Rectal smooth muscle tissue (tissue), 1 donor: Measurements from ENCODE around the gene XPC.

ENCODE experiments used
- H3K27ac ChIP-seq: one replicate; pipeline ENCODE4 v1.7.0; 2013; ENCODE audit warnings: low read depth, low read length, inconsistent platforms
- H3K27me3 ChIP-seq: one replicate; pipeline ENCODE4 v1.7.0; 2013; ENCODE audit warnings: low read length; ENCODE audit not compliant: control insufficient read depth, insufficient read depth
- H3K36me3 ChIP-seq: one replicate; pipeline ENCODE4 v1.7.0; 2013; ENCODE audit warnings: low read length; ENCODE audit not compliant: control insufficient read depth, insufficient read depth
- H3K4me1 ChIP-seq: one replicate; pipeline ENCODE4 v1.7.0; 2013; ENCODE audit warnings: low read length; ENCODE audit not compliant: control insufficient read depth, insufficient read depth
- H3K4me3 ChIP-seq: one replicate; pipeline ENCODE4 v1.7.0; 2013; ENCODE audit warnings: low read length
- H3K9ac ChIP-seq: one replicate; pipeline ENCODE4 v1.7.0; 2013; ENCODE audit warnings: low read length

XPC gene

GRCh38 chr3:14148041-14148985, 30.1 kb downstream of the XPC start:
- no peak overlapping the region for H3K9ac ChIP-seq
- H3K4me1 ChIP-seq: peaks cover 24% of the 10 kb centered on the region
- no peaks in the 10 kb centered on the region for H3K27me3 ChIP-seq
- H3K4me3 ChIP-seq: no peak overlapping the region
- peaks cover 31% of the 10 kb centered on the region for H3K36me3 ChIP-seq
- H3K27ac ChIP-seq: no peak overlapping the region

DNA sequence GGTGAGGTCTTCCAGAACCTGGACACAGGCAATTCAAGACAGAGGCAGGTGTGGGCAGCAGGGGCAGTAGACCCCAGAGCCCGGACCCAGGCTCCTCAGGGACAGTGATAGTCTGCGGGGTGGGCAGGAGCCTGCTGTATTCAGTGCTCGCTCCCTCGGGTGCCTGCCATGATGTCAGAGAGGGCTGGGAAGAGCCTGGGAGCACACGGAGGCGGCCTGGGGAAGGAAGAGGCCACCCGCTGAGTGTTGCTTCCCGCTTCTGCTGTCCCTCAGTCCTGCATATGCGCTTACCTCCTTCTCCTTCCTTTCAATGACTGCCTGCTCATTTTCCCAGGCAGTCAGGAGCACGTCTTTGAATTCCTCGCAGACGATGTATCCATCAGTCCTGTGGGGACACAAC, 30.8 kb downstream of the XPC start:
- peaks cover 29% of the 10 kb centered on the region for H3K36me3 ChIP-seq
- no peak overlapping the region for H3K4me3 ChIP-seq
- no peak overlapping the region for H3K9ac ChIP-seq
- peaks cover 31% of the 10 kb centered on the region for H3K4me1 ChIP-seq
- H3K27me3 ChIP-seq: no peaks in the 10 kb centered on the region
- H3K27ac ChIP-seq: no peak overlapping the region

DNA sequence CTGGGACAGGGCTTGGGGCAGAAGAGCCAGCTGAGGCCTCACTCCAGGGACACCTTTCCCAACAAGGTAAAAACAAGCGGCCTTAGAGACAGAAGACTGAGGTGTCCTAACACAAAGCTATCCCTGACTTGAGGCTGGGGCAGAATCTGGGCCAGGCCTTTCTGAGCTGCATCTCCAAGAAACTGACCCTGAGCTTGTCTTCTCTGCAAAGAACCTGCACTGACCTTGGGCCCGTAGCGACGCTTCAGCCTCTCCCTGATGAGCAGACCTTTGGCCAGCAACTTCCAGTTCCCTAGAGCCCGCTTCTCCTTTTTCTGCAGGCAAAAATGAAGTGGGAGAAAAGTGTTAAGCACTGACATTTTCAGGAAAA, 31.4 kb downstream of the XPC start:
- peaks cover 31% of the 10 kb centered on the region for H3K4me1 ChIP-seq
- peak overlapping the region; percentile 87 for H3K27ac ChIP-seq
- peaks cover 23% of the 10 kb centered on the region for H3K36me3 ChIP-seq
- H3K9ac ChIP-seq: no peak overlapping the region
- H3K4me3 ChIP-seq: no peak overlapping the region
- H3K27me3 ChIP-seq: no peaks in the 10 kb centered on the region

DNA sequence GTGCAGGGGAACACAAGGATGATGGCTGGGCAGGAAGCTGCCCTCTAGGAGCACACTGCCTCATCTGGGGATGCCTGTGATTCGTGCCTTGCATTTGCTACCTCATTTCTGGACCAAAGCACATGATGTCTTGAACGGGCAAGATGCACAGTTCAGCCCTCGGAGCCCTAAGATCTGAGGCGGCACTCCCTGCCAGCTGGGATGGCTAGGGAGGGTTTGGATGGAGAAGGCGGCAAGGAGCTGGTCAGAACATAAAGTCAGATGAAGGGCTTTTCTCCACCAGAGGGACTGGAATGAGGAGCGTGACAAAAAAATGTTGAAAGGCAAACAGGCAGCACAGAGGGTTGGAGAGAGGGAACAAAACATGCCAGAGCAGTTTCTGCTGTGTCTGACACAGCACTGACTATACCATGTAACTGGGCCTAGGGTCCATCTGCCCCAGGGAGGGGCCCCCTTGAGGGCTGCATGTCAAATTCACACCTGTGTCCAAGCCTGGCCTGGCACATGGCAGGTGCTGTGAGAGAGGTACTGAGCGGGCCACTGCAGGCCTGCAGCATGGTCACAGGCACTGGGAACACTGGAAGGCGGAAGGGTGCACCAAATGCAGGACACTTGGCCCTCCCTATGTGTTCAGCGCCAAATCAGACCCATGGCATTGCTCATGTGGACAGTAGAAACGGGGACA, 31.9 kb downstream of the XPC start:
- Histone ChIP-seq H3K9ac (no peak overlapping the region), H3K27me3 (no peaks in the 10 kb centered on the region), H3K27ac (peak overlapping the region; percentile 87), H3K36me3 (peaks cover 23% of the 10 kb centered on the region), H3K4me1 (peaks cover 31% of the 10 kb centered on the region), H3K4me3 (no peak overlapping the region)

- Histone ChIP-seq H3K27me3 (no peaks in the 10 kb centered on the region), H3K4me1 (peaks cover 31% of the 10 kb centered on the region), H3K9ac (no peak overlapping the region), H3K27ac (peak overlapping the region; percentile 87), H3K36me3 (peaks cover 28% of the 10 kb centered on the region), H3K4me3 (no peak overlapping the region)
Measured at GRCh38 chr3:14145670-14146380, 32.6 kb downstream of the XPC start.

GRCh38 chr3:14145236-14145635, 33.2 kb downstream of the XPC start:
- H3K4me3 ChIP-seq: no peak overlapping the region
- no peaks in the 10 kb centered on the region for H3K27me3 ChIP-seq
- H3K27ac ChIP-seq: peak overlapping the region; percentile 87
- peaks cover 31% of the 10 kb centered on the region for H3K4me1 ChIP-seq
- H3K36me3 ChIP-seq: peaks cover 27% of the 10 kb centered on the region
- H3K9ac ChIP-seq: no peak overlapping the region

GRCh38 chr3:14144423-14145075, 33.9 kb downstream of the XPC start:
- peaks cover 31% of the 10 kb centered on the region for H3K4me1 ChIP-seq
- H3K27me3 ChIP-seq: no peaks in the 10 kb centered on the region
- peaks cover 30% of the 10 kb centered on the region for H3K36me3 ChIP-seq
- no peak overlapping the region for H3K9ac ChIP-seq
- peak overlapping the region; percentile 42 for H3K4me3 ChIP-seq
- H3K27ac ChIP-seq: peak overlapping the region; percentile 87

GRCh38 chr3:14143271-14144225, 34.9 kb downstream of the XPC start:
- Histone ChIP-seq H3K36me3 (peaks cover 34% of the 10 kb centered on the region), H3K4me3 (peak overlapping the region; percentile 42), H3K9ac (no peak overlapping the region), H3K27me3 (no peaks in the 10 kb centered on the region), H3K4me1 (peaks cover 31% of the 10 kb centered on the region), H3K27ac (peak overlapping the region; percentile 87)

DNA sequence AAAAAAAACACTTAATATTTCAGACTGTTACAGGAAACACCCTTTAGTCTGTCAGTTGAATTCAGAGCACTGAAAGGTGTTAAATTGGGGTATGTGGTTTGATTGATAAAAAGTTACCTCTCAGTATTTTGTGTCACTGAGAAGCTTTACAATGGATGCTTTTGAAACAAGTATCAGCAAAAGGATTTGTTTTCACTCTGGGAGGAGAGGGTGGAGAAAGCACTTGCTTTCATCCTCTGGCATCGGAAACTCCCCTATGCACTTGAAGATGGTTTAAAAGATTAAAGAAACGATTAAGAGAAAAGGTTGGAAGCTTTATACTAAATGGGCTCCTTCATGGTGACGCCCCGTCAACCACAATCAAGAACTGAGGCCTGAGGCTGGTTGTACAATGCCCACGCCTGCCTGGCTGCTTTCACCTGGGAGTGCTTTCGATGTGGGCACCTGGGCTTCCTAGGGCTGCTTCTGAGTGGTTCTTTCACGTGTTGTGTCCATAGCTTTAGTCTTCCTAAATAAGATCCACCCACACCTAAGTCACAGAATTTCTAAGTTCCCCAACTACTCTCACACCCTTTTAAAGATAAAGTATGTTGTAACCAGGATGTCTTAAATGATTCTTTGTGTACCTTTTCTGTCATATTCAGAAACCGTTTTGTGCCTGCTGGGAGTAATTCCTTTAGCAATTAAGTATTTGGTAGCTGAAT, 35.7 kb downstream of the XPC start:
- Histone ChIP-seq H3K9ac (no peak overlapping the region), H3K27ac (peak overlapping the region; percentile 71), H3K4me3 (no peak overlapping the region), H3K36me3 (peaks cover 36% of the 10 kb centered on the region), H3K27me3 (no peaks in the 10 kb centered on the region), H3K4me1 (peaks cover 31% of the 10 kb centered on the region)

DNA sequence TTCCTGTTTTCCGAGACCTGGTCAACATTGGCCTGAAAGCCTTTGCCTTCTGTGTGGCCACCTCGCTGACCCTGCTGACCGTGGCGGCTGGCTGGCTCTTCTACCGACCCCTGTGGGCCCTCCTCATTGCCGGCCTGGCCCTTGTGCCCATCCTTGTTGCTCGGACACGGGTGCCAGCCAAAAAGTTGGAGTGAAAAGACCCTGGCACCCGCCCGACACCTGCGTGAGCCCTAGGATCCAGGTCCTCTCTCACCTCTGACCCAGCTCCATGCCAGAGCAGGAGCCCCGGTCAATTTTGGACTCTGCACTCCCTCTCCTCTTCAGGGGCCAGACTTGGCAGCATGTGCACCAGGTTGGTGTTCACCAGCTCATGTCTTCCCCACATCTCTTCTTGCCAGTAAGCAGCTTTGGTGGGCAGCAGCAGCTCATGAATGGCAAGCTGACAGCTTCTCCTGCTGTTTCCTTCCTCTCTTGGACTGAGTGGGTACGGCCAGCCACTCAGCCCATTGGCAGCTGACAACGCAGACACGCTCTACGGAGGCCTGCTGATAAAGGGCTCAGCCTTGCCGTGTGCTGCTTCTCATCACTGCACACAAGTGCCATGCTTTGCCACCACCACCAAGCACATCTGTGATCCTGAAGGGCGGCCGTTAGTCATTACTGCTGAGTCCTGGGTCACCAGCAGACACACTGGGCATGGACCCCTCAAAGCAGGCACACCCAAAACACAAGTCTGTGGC, 36.6 kb downstream of the XPC start:
- Histone ChIP-seq H3K4me3 (no peak overlapping the region), H3K36me3 (peaks cover 30% of the 10 kb centered on the region), H3K27ac (no peak overlapping the region), H3K4me1 (peaks cover 31% of the 10 kb centered on the region), H3K9ac (no peak overlapping the region), H3K27me3 (no peaks in the 10 kb centered on the region)
